D721Med (cell line): ENCODE data around the gene CFAP44.

Experiments
- DNase-seq: peaks from one replicate; pipeline ENCODE4 v3.0.0; 2011; ENCODE audit warnings: low spot score; ENCODE audit not compliant: insufficient read length
- FAIRE-seq: peaks from 2 replicates; lab custom pipeline; 2011; peaks lifted over from hg19 to GRCh38; lab: Jason Lieb, UNC
- CTCF ChIP-seq: IDR thresholded peaks from 2 replicates; pipeline ENCODE4 v1.5.1; 2012; ENCODE audit warnings: mild to moderate bottlenecking, control low read depth; ENCODE audit not compliant: insufficient read depth; ENCODE audit errors: missing control alignments

CFAP44 gene

GRCh38 chr3:113454630-113455029, 13.3 kb upstream of the CFAP44 start:
- TF ChIP-seq CTCF: no peak
- no peak for DNase-seq
- no peak for FAIRE-seq

DNA sequence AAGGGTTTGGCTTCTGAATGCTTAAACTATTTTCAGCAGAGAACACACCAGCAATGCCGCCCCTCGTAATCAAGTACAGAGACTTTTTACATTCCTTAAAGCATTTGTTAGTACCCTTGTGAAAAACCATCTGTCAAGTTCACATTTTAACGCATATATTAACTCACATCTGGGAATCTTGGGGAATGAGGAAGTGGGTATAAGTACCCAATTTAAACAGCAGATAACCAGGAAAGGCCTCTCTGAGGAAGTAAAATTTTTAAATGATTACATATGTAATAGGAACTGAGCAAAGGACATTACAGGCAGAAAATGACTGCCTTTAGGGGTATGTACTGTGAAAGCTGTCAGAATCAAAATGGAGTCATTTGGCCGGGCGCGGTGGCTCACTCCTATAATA, 12.8 kb upstream of the CFAP44 start:
- DNase-seq: no peak
- FAIRE-seq: no peak
- no peak for TF ChIP-seq CTCF

GRCh38 chr3:113450911-113451310, 9.6 kb upstream of the CFAP44 start:
- DNase-seq (no peak), FAIRE-seq (no peak)
- no peak for TF ChIP-seq CTCF

DNA sequence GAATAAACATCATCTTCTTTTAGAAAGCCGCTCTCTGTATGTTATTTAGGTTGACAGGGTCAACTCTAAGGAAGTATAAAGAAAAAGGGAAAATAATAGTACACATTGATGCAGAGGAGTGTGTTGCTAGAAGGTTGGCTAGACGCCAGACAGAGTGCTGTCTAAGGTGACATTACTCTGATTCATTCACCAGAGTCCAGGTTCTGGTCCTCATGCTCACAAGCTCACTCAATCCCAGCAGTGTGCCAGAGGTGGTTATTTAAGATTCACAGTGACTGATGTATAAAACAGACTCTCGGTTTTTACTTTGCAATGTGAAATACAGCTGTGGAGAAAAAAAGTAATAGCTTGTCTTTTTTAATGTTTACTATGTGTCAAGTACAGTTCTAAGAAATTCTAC, 1.7 kb downstream of the CFAP44 start:
- no peak for DNase-seq
- no peak for TF ChIP-seq CTCF
- no peak for FAIRE-seq

- FAIRE-seq (no peak), DNase-seq (no peak)
- TF ChIP-seq CTCF: no peak
These were observed 3.1 kb downstream of the CFAP44 start for GRCh38 chr3:113438224-113438623.

GRCh38 chr3:113437411-113437810, 3.9 kb downstream of the CFAP44 start:
- TF ChIP-seq CTCF: no peak
- DNase-seq (no peak), FAIRE-seq (no peak)

DNA sequence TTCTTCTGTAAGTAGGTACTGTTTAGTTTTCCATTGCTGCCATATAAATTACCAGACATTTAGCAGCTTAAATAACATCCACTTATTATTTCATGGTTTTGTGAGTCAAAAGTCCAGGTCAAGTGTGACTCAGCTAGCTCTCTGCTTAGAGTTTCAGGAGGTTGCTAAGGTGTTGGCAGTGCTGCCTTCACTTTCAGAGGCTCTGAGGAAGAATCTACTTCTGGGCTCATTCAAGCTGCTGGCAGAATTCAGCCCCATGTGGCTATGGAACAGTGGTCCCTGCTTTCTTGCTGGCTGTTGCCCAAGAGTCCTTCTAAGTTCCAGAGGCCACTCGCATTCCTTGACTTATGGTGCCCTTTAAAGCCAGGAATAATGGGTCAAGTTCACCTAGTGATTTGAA, 4.5 kb downstream of the CFAP44 start:
- DNase-seq (no peak), FAIRE-seq (no peak)
- no peak for TF ChIP-seq CTCF
